H1 (cell line): Measurements from ENCODE around the gene L3HYPDH. TPM values are rescaled to one million over a fixed set of nuclear protein-coding genes. Genes with fewer than 3 reads are reported as not detected.

Experiments used
- CTCF ChIA-PET: fragments of 300-600 bp; sonication (Branson Sonifier 250); formaldehyde crosslinking; loops from one replicate; lab custom pipeline; 2021; ENCODE audit not compliant: partially characterized antibody; lab: Charles Lee
- POLR2A ChIA-PET: fragments of 300-600 bp; sonication (Branson Sonifier 250); formaldehyde crosslinking; loops from one replicate; lab custom pipeline; 2021; ENCODE audit warnings: inconsistent platforms; ENCODE audit not compliant: partially characterized antibody; lab: Charles Lee
- DNase-seq, 2 experiments: peaks; one replicate each; pipeline versions ENCODE4 v3.0.0 to v3.0.0-alpha.2; 2010 to 2022; ENCODE audit warnings: low spot score in 2 of 2, low read depth in 1 of 2, mixed read lengths in 1 of 2
- FAIRE-seq: peaks from 2 replicates; lab custom pipeline; 2011; peaks lifted over from hg19 to GRCh38; lab: Jason Lieb, UNC
- H2AFZ ChIP-seq: 2 replicates; pipeline ENCODE4 v1.8.1; 2012; ENCODE audit warnings: low read length, inconsistent platforms
- H2AK5ac ChIP-seq: 2 replicates; pipeline ENCODE4 v1.6.1; 2013; ENCODE audit warnings: low read depth, low read length
- H2BK120ac ChIP-seq: replicated peaks from 2 replicates; pipeline ENCODE3; 2013; ENCODE audit warnings: low read depth, low read length, inconsistent platforms
- H2BK12ac ChIP-seq: 2 replicates; pipeline ENCODE4 v1.6.1; 2013; ENCODE audit warnings: low read depth, low read length
- H2BK15ac ChIP-seq: 2 replicates; pipeline ENCODE4 v1.6.1; 2013; ENCODE audit warnings: low read length
- H2BK20ac ChIP-seq: 2 replicates; pipeline ENCODE4 v1.6.1; 2013; ENCODE audit warnings: low read length
- H2BK5ac ChIP-seq: 2 replicates; pipeline ENCODE4 v1.6.1; 2013; ENCODE audit warnings: low read depth, low read length
- H3K14ac ChIP-seq: 2 replicates; pipeline ENCODE4 v1.6.1; 2013; ENCODE audit warnings: inconsistent platforms; ENCODE audit not compliant: insufficient read length
- H3K18ac ChIP-seq: 2 replicates; pipeline ENCODE4 v1.6.1; 2013; ENCODE audit warnings: low read length; ENCODE audit errors: extremely low read depth
- H3K23ac ChIP-seq: 2 replicates; pipeline ENCODE4 v1.6.1; 2013; ENCODE audit warnings: inconsistent platforms; ENCODE audit not compliant: insufficient read length
- H3K23me2 ChIP-seq: 2 replicates; pipeline ENCODE4 v1.6.1; 2013; ENCODE audit warnings: low read depth, low read length
- H3K27ac ChIP-seq: 2 replicates; pipeline ENCODE4 v1.6.1; 2011; ENCODE audit warnings: low read depth, low read length, inconsistent platforms
- H3K27me3 ChIP-seq, 4 experiments: replicated peaks in 1 of 4; 1 replicate in 1 of 4; 2 replicates in 3 of 4; pipeline versions ENCODE4 v1.6.1 to v1.8.1; 2011 to 2013; ENCODE audit warnings: low read length in 3 of 4, mild to moderate bottlenecking in 3 of 4, inconsistent platforms in 2 of 4, mixed read lengths in 2 of 4, moderate library complexity in 1 of 4; ENCODE audit not compliant: control insufficient read depth in 3 of 4, insufficient read depth in 3 of 4; ENCODE audit errors: extremely low read depth in 1 of 4
- H3K36me3 ChIP-seq, 4 experiments: 2 replicates each; pipeline versions ENCODE4 v1.6.1 to v1.8.1; 2011 to 2013; ENCODE audit warnings: mild to moderate bottlenecking in 4 of 4, low read length in 3 of 4, moderate library complexity in 2 of 4, control low read depth in 1 of 4, inconsistent platforms in 1 of 4; ENCODE audit not compliant: insufficient read depth in 4 of 4, control insufficient read depth in 2 of 4
- H3K4ac ChIP-seq: replicated peaks from 2 replicates; pipeline ENCODE3; 2013; ENCODE audit warnings: low read length, low read depth, mixed read lengths, inconsistent platforms; ENCODE audit not compliant: insufficient read length
- H3K4me1 ChIP-seq, 4 experiments: replicated peaks in 1 of 4; 1 replicate in 1 of 4; 2 replicates in 3 of 4; pipeline versions ENCODE4 v1.6.1 to v1.8.1; 2011 to 2013; ENCODE audit warnings: low read length in 3 of 4, inconsistent platforms in 2 of 4, mixed read lengths in 1 of 4; ENCODE audit not compliant: insufficient read depth in 4 of 4, control insufficient read depth in 3 of 4
- H3K4me2 ChIP-seq, 2 experiments: 2 replicates each; pipeline versions ENCODE4 v1.6.1 to v1.8.1; 2011 to 2013; ENCODE audit warnings: low read depth in 2 of 2, low read length in 2 of 2, control low read depth in 1 of 2, inconsistent platforms in 1 of 2, mild to moderate bottlenecking in 1 of 2; ENCODE audit not compliant: insufficient read depth in 1 of 2
- H3K4me3 ChIP-seq, 4 experiments: fragments of 200-600, 300-600 bp in 1 of 4; sonication (generic), shearing (Covaris generic), sonication (Bioruptor Twin) in 1 of 4; 2 replicates each; pipeline versions ENCODE4 v1.5.1 to v1.8.1; 2011 to 2016; ENCODE audit warnings: low read length in 4 of 4, low read depth in 3 of 4, control low read depth in 2 of 4, inconsistent platforms in 2 of 4, mild to moderate bottlenecking in 2 of 4, mixed read lengths in 1 of 4, moderate library complexity in 1 of 4; ENCODE audit not compliant: insufficient read depth in 2 of 4; ENCODE audit errors: extremely low read depth in 1 of 4
- H3K56ac ChIP-seq: replicated peaks from 2 replicates; pipeline ENCODE3; 2013; ENCODE audit warnings: low read depth, mild to moderate bottlenecking, mixed read lengths, low read length, inconsistent platforms; ENCODE audit not compliant: insufficient read length
- H3K79me1 ChIP-seq: 2 replicates; pipeline ENCODE4 v1.6.1; 2013; ENCODE audit warnings: low read depth, low read length, control low read depth
- H3K79me2 ChIP-seq, 2 experiments: 2 replicates each; pipeline versions ENCODE4 v1.6.1 to v1.8.1; 2012 to 2013; ENCODE audit warnings: low read length in 2 of 2, mild to moderate bottlenecking in 2 of 2, inconsistent platforms in 1 of 2; ENCODE audit not compliant: insufficient read depth in 2 of 2, control insufficient read depth in 1 of 2
- H3K9ac ChIP-seq, 4 experiments: replicated peaks in 1 of 4; 1 replicate in 1 of 4; 2 replicates in 3 of 4; pipeline versions ENCODE4 v1.6.1 to v1.8.1; 2011 to 2013; ENCODE audit warnings: low read depth in 3 of 4, low read length in 3 of 4, control low read depth in 2 of 4, mild to moderate bottlenecking in 2 of 4, moderate library complexity in 2 of 4, inconsistent platforms in 1 of 4; ENCODE audit errors: extremely low read depth in 1 of 4
- H3K9me3 ChIP-seq, 2 experiments: 2 replicates each; pipeline versions ENCODE4 v1.6.1 to v1.8.1; 2012 to 2013; ENCODE audit warnings: mild to moderate bottlenecking in 2 of 2, moderate library complexity in 2 of 2, control low read depth in 1 of 2, inconsistent platforms in 1 of 2, low read depth in 1 of 2, low read length in 1 of 2, mixed read lengths in 1 of 2; ENCODE audit not compliant: insufficient read depth in 2 of 2
- H4K20me1 ChIP-seq, 2 experiments: replicated peaks in 1 of 2; 2 replicates each; pipeline versions ENCODE3 to v1.8.1; 2011 to 2013; ENCODE audit warnings: inconsistent platforms in 2 of 2, low read length in 2 of 2, mild to moderate bottlenecking in 1 of 2; ENCODE audit not compliant: insufficient read depth in 2 of 2, control insufficient read depth in 1 of 2
- H4K5ac ChIP-seq: 2 replicates; pipeline ENCODE4 v1.6.1; 2013; ENCODE audit warnings: low read length, low read depth, mixed read lengths, inconsistent platforms; ENCODE audit not compliant: insufficient read length
- H4K8ac ChIP-seq: 2 replicates; pipeline ENCODE4 v1.8.0; 2013; ENCODE audit warnings: mild to moderate bottlenecking, moderate library complexity, low read length, inconsistent platforms; ENCODE audit not compliant: insufficient read depth; ENCODE audit errors: extremely low read depth
- H4K91ac ChIP-seq: replicated peaks from 2 replicates; pipeline ENCODE3; 2013; ENCODE audit warnings: low read length, mixed read lengths, inconsistent platforms; ENCODE audit not compliant: insufficient read length
- CTBP2 ChIP-seq: IDR thresholded peaks from 2 replicates; pipeline ENCODE4 v1.7.0; 2011; ENCODE audit warnings: borderline replicate concordance, mild to moderate bottlenecking, moderate library complexity, mixed read lengths, low read length; ENCODE audit not compliant: insufficient read depth, insufficient read length
- NRF1 ChIP-seq: IDR thresholded peaks from 2 replicates; pipeline ENCODE4 v1.6.1; 2011; ENCODE audit warnings: mild to moderate bottlenecking, low read depth, low read length, improper control_type of control experiment
- SIRT6 ChIP-seq: IDR thresholded peaks from one replicate; pipeline ENCODE4 v1.7.1; 2012; ENCODE audit warnings: low read length, inconsistent platforms
- TAF7 ChIP-seq: optimal IDR thresholded peaks from 2 replicates; pipeline ENCODE3; 2011; ENCODE audit warnings: low read depth, mild to moderate bottlenecking, inconsistent platforms, low read length, moderate library complexity, borderline replicate concordance
- TEAD4 ChIP-seq: IDR thresholded peaks from 2 replicates; pipeline ENCODE4 v1.6.1; 2012; ENCODE audit warnings: low read depth, low read length, inconsistent platforms, mixed read lengths
- YY1 ChIP-seq: IDR thresholded peaks from 2 replicates; pipeline ENCODE4 v1.6.1; 2011; ENCODE audit warnings: low read depth, mild to moderate bottlenecking, low read length
- WGBS, 2 experiments: shearing (Covaris generic) in 1 of 2; methylation state at CpG; one replicate each; pipeline versions ENCODE4 v1.1.6 to v1.1.7; 2013 to 2015; ENCODE audit warnings: low lambda C conversion rate in 2 of 2, mixed read lengths in 2 of 2, inconsistent platforms in 1 of 2, low coverage in 1 of 2, missing lambda C conversion rate in 1 of 2; ENCODE audit not compliant: insufficient replicate concordance in 2 of 2, insufficient coverage in 1 of 2, insufficient read length in 1 of 2; ENCODE audit errors: extremely low coverage in 1 of 2, missing lambda C conversion rate in 1 of 2; 5-methylcytosine and 5-hydroxymethylcytosine counted together
- polyA plus RNA-seq, 7 experiments: library from polyadenylated mRNA; depleted of rRNA in 3 of 7; stranded (reverse) in 5 of 7; unstranded in 2 of 7; fragments of >200 nt in 5 of 7; fragments of 200-250 nt in 2 of 7; gene quantifications; 1 replicate in 5 of 7; 2 replicates in 1 of 7; 4 replicates in 1 of 7; pipeline versions ENCODE4 v1.2.1 to v1.2.3, GENCODE V29; 2011 to 2013; ENCODE audit warnings: missing spikeins in 2 of 7, mixed read lengths in 2 of 7
- total RNA-seq: library from RNA; stranded (reverse); fragmentation: NEBNext Ultra II Directional; extraction: Animal tissue kit (Norgen Biotek cat#: 25700); gene quantifications from 2 replicates; pipeline ENCODE4 v1.2.1, GENCODE V29; 2021

Gene L3HYPDH
- total and polyA plus RNA-seq, 2 of the 8 experiments (the other 6 are each of a cell fraction or from before 2014, with no cell fraction given) = 11.2 to 15.8 TPM

DNA sequence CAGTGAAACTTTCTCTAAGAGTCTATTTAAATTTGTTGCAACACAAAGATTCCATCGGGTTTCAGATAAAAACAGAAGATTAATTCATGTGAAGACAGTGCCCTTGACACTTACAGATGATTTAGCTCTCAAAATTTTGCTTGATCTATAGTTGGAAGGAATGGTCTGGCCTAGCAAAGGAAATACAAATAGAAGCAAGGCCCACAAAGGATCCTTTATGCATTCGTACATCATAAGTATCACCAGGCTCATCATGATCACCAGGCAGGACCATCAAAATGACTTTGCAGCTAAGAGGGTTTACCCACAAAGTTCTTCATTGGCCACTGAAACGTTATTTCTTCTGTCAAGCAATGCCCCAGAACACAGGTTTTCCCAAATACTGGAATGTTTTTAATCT lies 24.9 kb upstream of the L3HYPDH start:
- Histone ChIP-seq H2BK120ac (no peak overlapping the region), H3K4me3 (no peak overlapping the region), H2BK12ac (no peak overlapping the region), H3K4ac (no peak overlapping the region), H3K14ac (no peak overlapping the region), H3K9ac (no peak overlapping the region), H3K36me3 (peaks cover 0 to 4% (median 1%) of the 10 kb centered on the region in 4 experiments; a peak in 3 of 8 replicates), H3K4me1 (peaks cover 0 to 3% (median under 1%) of the 10 kb centered on the region in 4 experiments; a peak in 2 of 7 replicates), H3K79me1 (no peaks in the 10 kb centered on the region), H4K91ac (no peak overlapping the region), H2BK20ac (no peak overlapping the region), H3K4me2 (no peak overlapping the region), H3K9me3 (peaks cover 0 to 5% of the 10 kb centered on the region in 2 experiments; a peak in 1 of 4 replicates), H4K8ac (no peak overlapping the region), H4K20me1 (no peaks in the 10 kb centered on the region), H2AFZ (no peak overlapping the region), H3K79me2 (no peaks in the 10 kb centered on the region), H4K5ac (no peak overlapping the region), H3K18ac (no peak overlapping the region), H3K27ac (no peak overlapping the region), H2BK5ac (no peak overlapping the region), H3K56ac (no peak overlapping the region), H3K27me3 (no peaks in the 10 kb centered on the region), H3K23ac (no peak overlapping the region), H2AK5ac (no peak overlapping the region), H2BK15ac (no peak overlapping the region), H3K23me2 (no peaks in the 10 kb centered on the region)
- ChIA-PET POLR2A (no interaction called here), CTCF (interaction anchor here (0.6 to 14.6 kb wide), 10 partner anchors 15 to 490 kb away, joined by 3 to 462 read pairs (median 4); partner anchors contain the start of gene CCDC175)
- WGBS, 2 experiments = 84% methylated on average over 3 of the region's 3 CpGs; no CpG with 5 or more reads in 1 of the 2 experiments
- FAIRE-seq (no peak), DNase-seq (no peak)
- TF ChIP-seq CTBP2 = no peak
- no peak for TF ChIP-seq TAF7
- no peak for TF ChIP-seq YY1
- no peak for TF ChIP-seq TEAD4
- TF ChIP-seq NRF1 = no peak
- no peak for TF ChIP-seq SIRT6
